HG02798 (cell line): Measurements from ENCODE around the gene SYTL1.
"Not testable (repeated sequence)": the region's sequence is repeated elsewhere in the genome, so short reads cannot be mapped to it uniquely, and the experiment has no call there.

Experiments used
- ATAC-seq: cut with Tn5 transposase; IDR thresholded peaks from one replicate; pipeline ENCODE4 v1.9.1; 2021; ENCODE audit warnings: mild to moderate bottlenecking; ENCODE audit not compliant: unreplicated experiment, poor library complexity

Gene SYTL1

DNA sequence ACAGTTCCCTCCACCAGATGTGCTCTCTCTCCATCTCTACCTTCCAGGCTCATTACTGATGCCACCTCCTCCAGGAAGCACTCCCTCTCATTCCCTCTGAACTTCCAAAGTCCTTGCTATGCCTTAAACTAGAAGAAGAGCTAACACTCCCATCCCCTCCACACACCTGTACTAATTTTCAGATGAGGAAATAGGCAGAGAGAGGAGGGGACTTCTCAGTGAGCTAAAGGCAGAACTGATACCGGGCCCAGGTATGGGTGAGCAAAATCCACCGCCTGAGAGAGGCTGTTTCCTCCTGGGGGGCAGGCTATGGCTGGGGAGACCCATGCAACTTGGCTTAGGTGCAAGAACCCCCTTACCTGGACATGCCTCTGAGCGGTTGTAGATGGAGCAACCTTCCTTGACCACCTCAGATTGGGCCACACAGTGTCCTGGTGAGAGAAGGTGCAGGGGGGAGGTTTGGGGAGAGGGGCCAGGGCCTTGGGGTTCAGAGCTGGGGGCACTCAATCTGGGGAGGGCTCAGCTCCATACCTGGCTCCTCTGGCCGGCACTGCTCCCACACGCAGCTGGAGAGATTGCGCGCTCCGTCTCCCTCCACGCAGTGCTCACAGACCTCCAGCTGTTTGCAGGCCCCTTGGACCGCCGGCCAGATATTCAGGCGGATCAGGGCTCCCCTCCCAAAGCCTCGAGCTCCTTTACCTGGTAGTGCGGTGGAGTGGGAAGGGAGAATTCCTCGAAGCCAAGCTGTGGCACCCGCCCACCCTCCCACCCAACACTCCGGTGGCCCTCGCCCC, 40.3 kb downstream of the SYTL1 start:
- no peak for ATAC-seq

GRCh38 chr1:27383039-27383605, 41.3 kb downstream of the SYTL1 start, which contains the start of gene CD164L2:
Gene CD164L2 (minus strand): TSS chr1:27383333. CDS start chr1:27383239, 94 bp downstream.
- no peak for ATAC-seq

- no peak for ATAC-seq
Observed at GRCh38 chr1:27383661-27384060, 41.8 kb downstream of the SYTL1 start.

DNA sequence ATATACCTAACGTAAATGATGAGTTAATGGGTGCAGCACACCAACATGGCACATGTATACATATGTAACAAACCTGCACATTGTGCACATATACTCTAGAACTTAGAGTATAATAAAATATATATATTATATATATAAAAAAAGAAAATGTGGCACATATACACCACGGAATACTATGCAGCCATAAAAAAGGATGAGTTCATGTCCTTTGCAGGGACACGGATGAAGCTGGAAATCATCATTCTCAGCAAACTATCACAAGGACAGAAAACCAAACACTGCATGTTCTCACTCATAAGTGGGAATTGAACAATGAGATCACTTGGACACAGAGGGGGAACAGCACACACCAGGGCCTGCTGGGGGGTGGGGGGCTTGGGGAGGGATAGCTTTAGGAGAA, 43.0 kb downstream of the SYTL1 start:
- ATAC-seq, result not testable (repeated sequence)

GRCh38 chr1:27388337-27389005, 46.6 kb downstream of the SYTL1 start:
- ATAC-seq, result no peak

DNA sequence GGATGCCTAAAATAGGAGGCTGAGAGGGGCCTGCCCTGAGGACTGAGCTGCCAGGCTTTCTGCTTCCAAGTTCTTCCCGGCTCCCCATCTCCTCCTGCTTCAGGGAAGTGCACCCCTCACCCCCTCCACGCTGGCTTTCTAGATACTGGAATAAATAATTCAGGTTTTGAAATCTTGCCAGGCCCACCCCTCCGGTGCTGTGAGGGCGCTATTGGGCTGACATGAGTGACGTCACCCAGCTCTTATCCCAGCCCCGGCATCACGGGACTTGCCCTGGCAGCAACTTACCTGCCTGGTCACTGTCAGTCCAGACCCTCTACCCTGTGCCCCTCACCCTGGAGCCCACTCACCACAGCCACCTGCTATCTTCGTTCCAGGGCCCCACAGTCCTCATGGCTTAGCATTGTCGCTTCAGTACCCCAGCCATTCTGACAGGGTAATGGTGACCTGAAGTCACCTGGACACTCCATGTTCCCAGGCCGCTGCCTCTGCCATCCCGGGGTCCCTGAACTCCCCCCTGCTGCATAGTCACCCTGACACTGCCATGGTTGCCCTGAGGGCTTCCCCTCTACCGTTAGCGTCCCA, 49.8 kb downstream of the SYTL1 start:
- no peak for ATAC-seq

- peak; percentile 84 for ATAC-seq
Observed at GRCh38 chr1:27392096-27392777, 50.4 kb downstream of the SYTL1 start, which contains the start of gene GPR3. Gene GPR3 (plus strand): TSS chr1:27392622. CDS start chr1:27393799, 1,177 bp downstream.

DNA sequence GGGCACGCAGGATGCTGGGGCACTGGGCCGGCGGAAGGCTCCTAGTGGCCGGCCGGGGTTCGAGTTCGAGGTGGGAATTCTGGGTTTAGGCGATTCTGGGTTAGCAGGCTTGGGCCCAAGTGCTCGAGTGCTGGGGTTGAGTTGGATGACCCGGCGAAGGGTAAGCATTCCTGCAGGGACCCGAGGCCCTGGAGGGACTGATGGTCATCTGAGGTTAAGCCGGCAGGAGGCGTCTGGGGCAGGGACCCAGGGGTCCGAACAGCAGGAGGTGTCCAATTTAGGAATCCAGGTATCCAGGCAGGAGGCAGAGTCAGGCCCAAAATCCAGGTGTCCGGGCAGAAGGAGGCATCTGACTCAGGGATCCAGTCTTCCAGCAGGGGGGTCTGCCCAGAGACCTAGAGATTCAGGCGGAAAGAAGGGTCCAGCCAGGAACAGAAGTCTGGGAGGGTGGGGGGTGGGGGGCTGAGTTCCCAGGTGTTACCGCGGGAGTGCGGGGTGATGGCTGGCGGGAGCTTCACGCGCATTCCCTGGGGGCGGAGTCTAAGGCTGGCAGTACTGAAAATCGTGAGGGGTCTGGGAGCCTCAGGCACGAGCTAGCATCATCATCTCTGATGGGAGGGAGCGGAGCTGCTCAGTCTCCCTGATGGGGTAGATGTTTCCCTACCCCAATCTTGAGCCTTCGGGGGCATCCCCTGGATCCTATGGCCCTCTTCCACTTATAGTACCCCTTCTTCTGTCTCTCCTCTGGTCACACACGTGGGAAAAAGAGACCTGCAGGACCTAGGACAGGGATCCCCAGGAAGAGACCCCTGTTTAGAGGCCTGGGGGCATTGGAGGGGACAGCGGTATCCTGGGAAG, 51.2 kb downstream of the SYTL1 start:
- ATAC-seq, result no peak

- ATAC-seq, result no peak
Observed at GRCh38 chr1:27393641-27394281, 51.9 kb downstream of the SYTL1 start.

DNA sequence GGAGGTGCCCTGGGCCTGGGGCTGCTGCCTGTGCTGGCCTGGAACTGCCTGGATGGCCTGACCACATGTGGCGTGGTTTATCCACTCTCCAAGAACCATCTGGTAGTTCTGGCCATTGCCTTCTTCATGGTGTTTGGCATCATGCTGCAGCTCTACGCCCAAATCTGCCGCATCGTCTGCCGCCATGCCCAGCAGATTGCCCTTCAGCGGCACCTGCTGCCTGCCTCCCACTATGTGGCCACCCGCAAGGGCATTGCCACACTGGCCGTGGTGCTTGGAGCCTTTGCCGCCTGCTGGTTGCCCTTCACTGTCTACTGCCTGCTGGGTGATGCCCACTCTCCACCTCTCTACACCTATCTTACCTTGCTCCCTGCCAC, 52.4 kb downstream of the SYTL1 start:
- no peak for ATAC-seq

DNA sequence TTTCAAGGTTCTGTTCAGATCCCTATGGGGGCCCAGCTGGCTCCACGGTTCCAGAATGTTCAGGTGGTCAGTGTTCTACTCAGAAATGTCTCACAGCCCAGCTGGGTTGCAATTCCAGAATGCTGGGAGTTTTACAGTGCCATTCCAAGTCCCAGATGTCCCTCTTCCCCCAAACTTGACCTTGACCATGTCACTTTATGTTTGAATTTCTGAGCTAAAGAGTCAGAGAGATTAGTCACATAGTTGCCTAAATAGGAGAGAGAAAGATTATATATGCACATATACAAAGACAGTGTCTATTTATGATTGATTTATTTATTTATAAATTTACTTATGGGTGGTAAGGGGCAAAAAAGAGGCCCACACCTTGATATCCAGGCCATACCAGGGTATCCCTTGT, 53.1 kb downstream of the SYTL1 start:
- no peak for ATAC-seq

DNA sequence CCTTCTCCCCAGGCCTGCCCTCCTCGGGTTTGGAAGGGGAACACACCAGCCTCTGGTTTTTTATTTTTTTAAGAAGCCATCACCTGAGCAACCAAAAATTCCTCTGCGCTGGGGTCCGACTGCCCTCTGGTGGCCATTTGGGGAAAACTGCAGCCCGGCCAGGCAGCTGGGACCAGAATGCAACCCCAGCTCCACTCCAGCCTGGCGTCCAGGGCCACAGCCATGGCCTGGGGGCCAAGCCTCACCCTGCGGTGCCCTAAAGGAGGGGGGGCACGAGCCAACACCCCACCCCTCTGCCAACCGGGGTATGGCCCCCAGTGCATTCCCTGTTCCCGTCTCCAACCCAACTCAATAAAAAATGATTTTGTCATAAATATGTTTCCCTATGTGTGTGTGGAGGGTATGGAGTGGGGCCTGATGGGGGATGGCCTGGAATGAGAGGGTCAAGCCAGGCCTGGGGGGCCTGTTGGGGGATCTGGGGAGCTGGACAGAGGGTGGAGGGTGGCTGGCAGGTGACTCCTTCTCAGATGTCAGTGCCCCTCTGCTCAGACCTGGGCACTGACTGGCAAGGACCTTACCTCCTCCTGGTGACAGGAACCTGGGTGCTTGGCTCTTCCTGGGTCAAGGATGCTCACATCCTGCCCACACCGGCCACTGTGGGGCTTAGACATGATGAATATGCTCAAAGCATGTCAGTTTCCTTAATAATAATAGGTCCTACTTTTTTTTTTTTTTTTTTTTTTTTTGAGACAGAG, 53.8 kb downstream of the SYTL1 start:
- ATAC-seq, result peak; percentile 46

GRCh38 chr1:27397110-27397509, 55.3 kb downstream of the SYTL1 start:
- no peak for ATAC-seq

DNA sequence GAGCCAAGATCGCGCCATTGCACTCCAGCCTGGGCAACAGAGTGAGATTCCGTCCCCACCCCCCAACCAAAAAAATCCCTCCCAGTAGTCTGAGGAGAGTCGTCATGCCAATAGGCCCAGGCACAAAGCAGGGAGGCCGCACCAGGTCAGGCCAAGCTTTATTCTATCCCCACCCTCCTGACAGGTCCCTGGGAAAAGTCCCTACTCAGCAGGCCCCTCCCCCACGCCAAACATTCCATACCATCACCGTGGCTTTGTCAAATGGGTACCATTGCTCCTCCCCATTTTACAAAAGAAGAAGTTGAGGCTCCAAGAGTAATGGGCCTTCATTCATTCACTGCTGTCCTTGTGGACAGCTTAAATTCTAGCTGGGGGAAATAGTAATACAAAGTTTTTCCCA, 55.9 kb downstream of the SYTL1 start:
- no peak for ATAC-seq

DNA sequence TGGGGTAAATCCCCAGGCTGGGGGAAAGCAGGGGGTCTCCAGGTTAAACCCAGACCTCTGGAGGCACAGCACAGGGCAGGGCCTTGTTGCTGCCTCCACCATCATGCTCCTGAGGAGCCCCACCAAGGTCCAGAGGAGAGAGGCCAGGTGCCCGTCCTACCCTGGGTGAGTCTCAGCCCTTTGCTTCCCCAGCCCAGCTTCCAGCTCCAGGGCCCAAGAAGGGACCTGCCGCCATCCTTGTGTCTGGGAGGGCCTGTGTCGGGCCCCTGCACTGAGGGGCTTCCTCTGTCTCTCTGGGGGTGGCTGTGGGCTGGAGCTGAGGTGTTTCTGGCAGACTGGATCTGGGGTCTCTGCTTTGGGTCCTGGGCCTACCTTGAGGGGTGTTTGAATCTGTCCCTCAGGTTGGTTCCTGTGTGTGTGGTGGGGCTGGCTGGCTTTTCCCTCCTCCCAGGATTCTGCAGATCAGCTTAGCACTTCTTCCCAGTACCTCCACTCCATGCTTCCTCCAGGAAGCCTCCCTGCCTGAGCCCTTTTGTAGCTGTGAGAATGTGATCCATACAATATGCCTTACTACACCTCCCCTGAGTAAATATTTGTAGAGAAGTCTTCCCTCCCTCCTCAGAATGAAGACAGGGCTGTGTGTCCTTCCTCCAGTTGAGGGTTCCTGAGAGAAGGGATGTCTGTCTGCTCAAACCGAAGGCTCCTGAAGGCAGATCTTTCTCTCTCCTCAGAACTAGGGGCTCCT, 56.8 kb downstream of the SYTL1 start:
- ATAC-seq, result no peak

GRCh38 chr1:27399251-27400025, 57.6 kb downstream of the SYTL1 start:
- no peak for ATAC-seq
